PC-9 (cell line): ENCODE data around the gene TTC7B. TPM values are rescaled to one million over a fixed set of nuclear protein-coding genes. Genes with fewer than 3 reads are reported as not detected.

ENCODE experiments used
- BruUV-seq: library from RNA; stranded (reverse); fragments of 400-500 nt; replicated peaks from 2 replicates; lab custom pipeline; 2021; lab: Mats Ljungman, UMichigan
- CTCF ChIA-PET: fragments of 300-600 bp; sonication (Branson Sonifier 250); formaldehyde crosslinking; loops from one replicate; lab custom pipeline; 2022; ENCODE audit warnings: antibody characterized with exemption; lab: Charles Lee
- POLR2A ChIA-PET: fragments of 300-600 bp; sonication (Branson Sonifier 250); formaldehyde crosslinking; loops from one replicate; lab custom pipeline; 2022; ENCODE audit warnings: antibody characterized with exemption; ENCODE audit not compliant: unreplicated experiment; lab: Charles Lee
- DNase-seq, 2 experiments: peaks; one replicate each; pipeline versions ENCODE4 v3.0.0 to v3.0.0-alpha.2; 2015 to 2022; ENCODE audit warnings: mixed read lengths in 1 of 2
- H2AFZ ChIP-seq: fragments of 200-600 bp; sonication (generic); 2 replicates; pipeline ENCODE4 v1.8.1; 2017; ENCODE audit warnings: antibody characterized with exemption
- H3F3A ChIP-seq: fragments of 200-600 bp; sonication (generic); 2 replicates; pipeline ENCODE4 v1.8.1; 2017; ENCODE audit warnings: antibody characterized with exemption, mild to moderate bottlenecking, low read depth; ENCODE audit not compliant: insufficient read depth
- H3K27ac ChIP-seq: fragments of 200-600 bp; sonication (generic); 2 replicates; pipeline ENCODE4 v1.6.1; 2016; ENCODE audit warnings: mixed run types
- H3K27me3 ChIP-seq: fragments of 200-600 bp; sonication (generic); 2 replicates; pipeline ENCODE4 v1.6.1; 2016; ENCODE audit warnings: low read depth, mixed run types; ENCODE audit not compliant: insufficient read depth
- H3K36me3 ChIP-seq: fragments of 200-600 bp; sonication (generic); 2 replicates; pipeline ENCODE4 v1.6.1; 2016; ENCODE audit warnings: low read depth, mixed run types
- H3K4me1 ChIP-seq: fragments of 200-600 bp; sonication (generic); replicated peaks from 2 replicates; pipeline ENCODE4 v1.6.1; 2016; ENCODE audit warnings: mixed run types; ENCODE audit not compliant: insufficient read depth
- H3K4me2 ChIP-seq: fragments of 200-600 bp; sonication (generic); 2 replicates; pipeline ENCODE4 v1.6.1; 2017; ENCODE audit warnings: mixed run types
- H3K4me3 ChIP-seq: fragments of 200-600 bp; sonication (generic); 2 replicates; pipeline ENCODE4 v1.6.1; 2016; ENCODE audit warnings: mixed run types
- H3K79me2 ChIP-seq: fragments of 200-600 bp; sonication (generic); 2 replicates; pipeline ENCODE4 v1.6.1; 2017; ENCODE audit warnings: low read depth, mixed run types
- H3K9me2 ChIP-seq: fragments of 200-600 bp; sonication (generic); 2 replicates; pipeline ENCODE4 v1.8.1; 2017; ENCODE audit warnings: mild to moderate bottlenecking; ENCODE audit not compliant: insufficient read depth
- H3K9me3 ChIP-seq: fragments of 200-600 bp; sonication (generic); 2 replicates; pipeline ENCODE4 v1.8.1; 2016; ENCODE audit warnings: low read depth; ENCODE audit not compliant: insufficient read depth
- H4K20me1 ChIP-seq: fragments of 200-600 bp; sonication (generic); 2 replicates; pipeline ENCODE4 v1.8.1; 2017; ENCODE audit not compliant: insufficient read depth
- EZH2 ChIP-seq: fragments of 200-600 bp; sonication (generic); IDR thresholded peaks from 2 replicates; pipeline ENCODE4 v1.8.0; 2017; ENCODE audit warnings: antibody characterized with exemption, low read depth
- intact Hi-C: fragments of 100-400 bp; cut with micrococcal nuclease; formaldehyde crosslinking; loops from one replicate; pipeline ENCODE4 v1.10.0; 2022; ENCODE audit not compliant: unreplicated experiment
- total RNA-seq: library from RNA; stranded (reverse); gene quantifications from 2 replicates; pipeline ENCODE4 v1.2.3, GENCODE V29; 2021
- TF ChIP-seq, protein P1 (sequence below): fragments of 200-600 bp; sonication (generic); conservative IDR thresholded peaks from 2 replicates; pipeline ENCODE4 v1.6.1; 2017; ENCODE audit warnings: mixed run types, antibody characterized with exemption, mild to moderate bottlenecking, moderate library complexity

Gene TTC7B
- total RNA-seq, 1 experiment from 2014 or later = 6.8 TPM

GRCh38 chr14:90548455-90548854 lies 267.8 kb downstream of the TTC7B start:
- no peak overlapping the region for H3K27ac ChIP-seq
- no peaks in the 10 kb centered on the region for H3K27me3 ChIP-seq
- no peaks in the 10 kb centered on the region for H3K4me1 ChIP-seq
- no peak overlapping the region for H3K4me2 ChIP-seq
- no peaks in the 10 kb centered on the region for H3K9me2 ChIP-seq
- ChIA-PET POLR2A (no interaction called here), CTCF (no interaction called here)
- H3K9me3 ChIP-seq = no peaks in the 10 kb centered on the region
- BruUV-seq = no TSS peak
- no peaks in the 10 kb centered on the region for H3K79me2 ChIP-seq
- TF ChIP-seq EZH2 = no peak
- TF ChIP-seq, protein P1, sequence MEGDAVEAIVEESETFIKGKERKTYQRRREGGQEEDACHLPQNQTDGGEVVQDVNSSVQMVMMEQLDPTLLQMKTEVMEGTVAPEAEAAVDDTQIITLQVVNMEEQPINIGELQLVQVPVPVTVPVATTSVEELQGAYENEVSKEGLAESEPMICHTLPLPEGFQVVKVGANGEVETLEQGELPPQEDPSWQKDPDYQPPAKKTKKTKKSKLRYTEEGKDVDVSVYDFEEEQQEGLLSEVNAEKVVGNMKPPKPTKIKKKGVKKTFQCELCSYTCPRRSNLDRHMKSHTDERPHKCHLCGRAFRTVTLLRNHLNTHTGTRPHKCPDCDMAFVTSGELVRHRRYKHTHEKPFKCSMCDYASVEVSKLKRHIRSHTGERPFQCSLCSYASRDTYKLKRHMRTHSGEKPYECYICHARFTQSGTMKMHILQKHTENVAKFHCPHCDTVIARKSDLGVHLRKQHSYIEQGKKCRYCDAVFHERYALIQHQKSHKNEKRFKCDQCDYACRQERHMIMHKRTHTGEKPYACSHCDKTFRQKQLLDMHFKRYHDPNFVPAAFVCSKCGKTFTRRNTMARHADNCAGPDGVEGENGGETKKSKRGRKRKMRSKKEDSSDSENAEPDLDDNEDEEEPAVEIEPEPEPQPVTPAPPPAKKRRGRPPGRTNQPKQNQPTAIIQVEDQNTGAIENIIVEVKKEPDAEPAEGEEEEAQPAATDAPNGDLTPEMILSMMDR = no peak
- no peak for DNase-seq
- H3K4me3 ChIP-seq = no peak overlapping the region
- H3K36me3 ChIP-seq = no peaks in the 10 kb centered on the region
- H4K20me1 ChIP-seq = no peaks in the 10 kb centered on the region
- H2AFZ ChIP-seq = no peak overlapping the region
- intact Hi-C loops = no loop called here
- H3F3A ChIP-seq = no peaks in the 10 kb centered on the region

- H3K4me3 ChIP-seq = no peak overlapping the region
- H4K20me1 ChIP-seq = no peaks in the 10 kb centered on the region
- H3K27ac ChIP-seq = no peak overlapping the region
- H3K9me3 ChIP-seq = no peaks in the 10 kb centered on the region
- no TSS peak for BruUV-seq
- no peaks in the 10 kb centered on the region for H3K27me3 ChIP-seq
- TF ChIP-seq, protein P1 = no peak
- no peak for TF ChIP-seq EZH2
- POLR2A ChIA-PET = no interaction called here
- intact Hi-C loops = no loop called here
- H3K79me2 ChIP-seq = no peaks in the 10 kb centered on the region
- no peak overlapping the region for H3K4me2 ChIP-seq
- no peaks in the 10 kb centered on the region for H3F3A ChIP-seq
- no peaks in the 10 kb centered on the region for H3K9me2 ChIP-seq
- no peaks in the 10 kb centered on the region for H3K36me3 ChIP-seq
- no peaks in the 10 kb centered on the region for H3K4me1 ChIP-seq
- H2AFZ ChIP-seq = no peak overlapping the region
- DNase-seq = no peak
- CTCF ChIA-PET = no interaction called here
These were observed 268.3 kb downstream of the TTC7B start for GRCh38 chr14:90547968-90548367.

DNA sequence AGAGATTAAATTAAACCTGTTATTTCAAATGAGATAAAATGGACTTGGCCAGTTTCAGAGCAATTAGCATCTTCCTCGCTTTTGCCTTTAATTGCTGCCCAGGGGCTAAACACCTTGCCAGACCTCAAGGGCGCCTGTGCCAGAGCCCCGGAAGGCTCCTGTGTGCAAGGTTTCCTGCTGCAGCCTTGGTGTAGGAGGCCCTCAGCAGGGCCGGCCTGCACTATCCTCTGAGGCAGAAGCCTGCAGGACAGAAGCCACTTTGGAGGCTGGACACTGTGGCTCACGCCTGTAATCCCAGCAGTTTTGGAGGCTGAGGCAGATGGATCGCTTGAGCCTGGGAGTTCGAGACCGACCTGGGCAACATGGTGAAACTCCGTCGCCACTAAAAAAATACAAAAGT lies 269.0 kb downstream of the TTC7B start:
- ChIA-PET POLR2A (no interaction called here), CTCF (interaction anchor here (0.6 kb wide), 1 partner anchor 28 kb away, joined by 3 read pairs; no protein-coding TSS in a partner anchor)
- no peak for DNase-seq
- Histone ChIP-seq H3K4me3 (no peak overlapping the region), H3K9me3 (no peaks in the 10 kb centered on the region), H3K79me2 (no peaks in the 10 kb centered on the region), H4K20me1 (no peaks in the 10 kb centered on the region), H3K4me1 (no peaks in the 10 kb centered on the region), H3K27ac (no peak overlapping the region), H3K36me3 (no peaks in the 10 kb centered on the region), H3K27me3 (no peaks in the 10 kb centered on the region), H3K9me2 (no peaks in the 10 kb centered on the region), H3F3A (no peaks in the 10 kb centered on the region), H2AFZ (no peak overlapping the region), H3K4me2 (no peak overlapping the region)
- TF ChIP-seq, protein P1 = no peak
- BruUV-seq = no TSS peak
- intact Hi-C loops = no loop called here
